GM19043 (cell line): Measurements from ENCODE around the gene TRIM16.
"Not testable (repeated sequence)": the region's sequence is repeated elsewhere in the genome, so short reads cannot be mapped to it uniquely, and the experiment has no call there.

Source experiments
- ATAC-seq: cut with Tn5 transposase; IDR thresholded peaks from one replicate; pipeline ENCODE4 v1.9.1; 2021; ENCODE audit warnings: low read depth; ENCODE audit not compliant: unreplicated experiment

The TRIM16 gene

DNA sequence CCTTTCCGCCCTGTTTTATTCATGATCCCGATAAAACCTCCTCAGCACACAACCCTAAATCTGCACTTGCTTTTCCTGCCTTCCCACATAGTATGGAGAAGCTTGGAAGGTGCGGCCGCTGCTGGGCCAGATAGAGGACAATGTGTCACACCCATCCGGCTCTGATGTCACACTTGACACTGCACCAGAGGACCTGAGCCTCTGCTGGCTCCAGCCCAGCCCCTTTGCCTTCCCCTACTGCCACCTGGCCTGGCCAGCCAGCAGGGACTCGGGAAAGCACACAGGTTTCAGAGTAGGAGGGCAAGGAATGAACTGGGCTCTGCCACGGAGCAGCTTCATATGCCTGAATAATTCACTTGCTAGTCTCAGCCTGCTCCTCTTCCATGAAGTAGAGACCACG is 62.0 kb downstream of the TRIM16 start:
- not testable (repeated sequence) for ATAC-seq

GRCh38 chr17:15619331-15620058 is 64.6 kb downstream of the TRIM16 start, which contains the start of gene FBXW10B:
Gene FBXW10B, minus strand, starts transcription at chr17:15619704. Its CDS starts 192 bp downstream, at chr17:15619512.
- ATAC-seq = not testable (repeated sequence)

GRCh38 chr17:15616828-15617227 is 67.3 kb downstream of the TRIM16 start:
- not testable (repeated sequence) for ATAC-seq

DNA sequence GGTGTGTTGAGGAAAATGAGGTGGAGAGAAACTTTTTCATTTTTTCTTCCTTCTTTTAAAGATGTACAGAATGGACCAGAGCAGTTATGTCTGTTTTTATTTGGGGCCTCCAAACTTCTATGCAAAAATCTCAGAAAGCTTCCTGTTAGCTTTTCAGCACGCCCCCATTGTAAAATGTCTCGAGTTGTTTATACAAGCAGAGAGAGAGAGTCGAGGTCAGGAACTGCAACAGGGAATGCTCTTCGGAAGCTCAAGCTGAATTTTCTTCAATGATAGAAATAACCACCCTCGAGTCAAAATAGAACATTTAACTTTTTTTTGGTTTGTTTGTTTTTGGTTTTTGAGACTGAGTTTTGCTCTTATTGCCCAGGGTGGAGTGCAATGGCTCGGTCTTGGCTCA is 68.3 kb downstream of the TRIM16 start:
- ATAC-seq = not testable (repeated sequence)

DNA sequence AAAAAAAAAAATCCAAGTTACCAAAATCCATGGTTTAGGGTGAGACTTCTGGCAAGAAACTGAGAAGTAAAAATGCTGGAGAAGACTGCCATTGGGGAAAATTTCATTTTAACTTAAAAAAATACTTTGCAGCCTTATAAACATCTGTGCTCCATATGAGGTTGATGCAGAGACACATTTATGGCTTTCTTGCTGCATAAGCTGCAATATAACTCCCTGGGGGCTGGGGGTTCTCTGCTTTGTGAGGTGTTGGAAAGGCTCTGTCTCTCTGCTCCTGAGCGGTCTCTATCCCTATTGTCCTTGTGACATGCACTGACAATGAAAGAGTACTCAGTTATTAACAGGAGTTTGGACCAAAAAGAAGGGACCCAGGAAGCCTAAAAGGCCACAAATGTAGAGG is 71.0 kb downstream of the TRIM16 start:
- not testable (repeated sequence) for ATAC-seq

DNA sequence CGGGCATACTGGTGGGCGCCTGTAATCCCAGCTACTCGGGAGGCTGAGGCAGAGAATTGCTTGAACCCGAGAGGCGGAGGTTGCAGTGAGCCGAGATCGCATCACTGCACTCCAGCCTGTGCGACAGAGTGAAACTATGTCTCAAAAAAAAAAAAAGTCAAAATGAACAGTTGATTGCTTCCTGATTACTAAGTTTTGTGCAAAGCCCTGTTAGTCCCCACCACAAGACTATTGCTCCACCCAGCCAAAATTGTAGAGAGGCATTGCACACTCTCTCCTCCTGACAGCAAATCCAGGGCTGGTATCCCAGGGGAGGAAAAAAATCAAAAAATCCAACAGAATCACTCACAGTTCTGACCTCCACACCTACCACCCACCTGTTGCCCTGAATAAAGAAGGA is 91.2 kb downstream of the TRIM16 start:
- ATAC-seq = not testable (repeated sequence)

GRCh38 chr17:15591986-15592385 is 92.1 kb downstream of the TRIM16 start:
- ATAC-seq = not testable (repeated sequence)

DNA sequence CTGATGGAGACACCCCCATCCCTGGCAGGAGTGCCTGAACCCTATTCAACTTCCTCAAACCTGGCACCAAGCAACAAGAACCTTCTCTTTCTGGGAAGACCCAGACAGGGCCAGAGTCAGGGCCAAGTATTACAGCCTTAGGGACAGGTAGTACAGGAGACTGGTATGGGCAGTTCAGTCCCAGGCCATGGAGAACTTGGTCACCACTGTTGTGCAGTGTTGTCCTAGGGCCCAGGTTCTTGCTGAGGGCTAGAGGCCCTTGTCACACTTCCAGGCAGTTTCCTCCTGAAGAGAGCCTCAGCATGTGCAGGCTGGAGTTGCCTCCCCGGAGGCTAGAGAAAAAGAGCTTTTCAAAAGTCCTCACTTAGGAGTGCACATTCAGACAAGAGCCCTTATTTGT is 93.3 kb downstream of the TRIM16 start:
- not testable (repeated sequence) for ATAC-seq

DNA sequence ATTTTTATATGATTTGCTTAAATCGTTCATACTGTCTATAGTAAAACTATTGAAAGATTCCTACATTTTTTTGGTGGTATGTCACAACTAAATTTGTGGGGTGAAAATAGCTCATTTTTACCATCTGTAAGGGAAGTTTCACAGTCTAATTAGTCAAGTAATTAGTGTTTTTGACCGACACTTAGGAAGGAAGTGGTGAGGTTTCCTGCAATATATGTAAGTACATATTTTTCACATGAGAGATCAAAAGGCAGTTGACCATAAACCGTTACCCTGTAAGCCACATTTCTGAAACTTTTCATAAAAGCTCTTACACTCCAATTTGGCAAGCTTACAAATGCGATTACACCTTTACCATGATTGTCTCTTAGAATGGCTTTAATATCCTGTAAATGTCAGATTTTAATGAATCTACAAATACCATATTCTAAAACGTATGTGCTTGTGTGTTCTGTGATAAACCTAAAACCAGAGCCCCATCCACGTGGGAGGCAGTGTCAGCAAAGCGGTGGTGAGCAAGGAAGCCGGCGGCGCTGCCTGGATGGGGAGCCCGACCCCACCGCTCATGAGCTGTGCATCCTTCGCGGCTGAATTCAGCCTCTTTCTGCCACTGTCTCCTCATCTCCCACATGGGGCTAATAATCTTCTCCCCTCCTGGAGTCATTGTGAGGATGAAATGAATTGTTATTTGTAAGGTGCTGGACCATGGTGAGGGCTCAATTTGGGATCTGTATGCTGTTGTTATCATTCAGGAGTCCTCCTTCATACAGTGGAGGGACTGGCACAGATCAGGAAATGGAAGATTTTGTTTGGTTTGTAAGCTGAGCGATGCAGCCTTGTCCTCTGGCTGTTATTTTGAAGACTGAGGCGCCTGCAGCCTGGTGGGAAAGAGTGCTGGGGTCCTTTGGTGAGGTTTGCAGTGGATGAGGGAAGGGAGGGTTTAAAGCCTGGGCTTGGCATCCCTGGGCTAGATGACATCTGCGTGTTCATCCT is 94.3 kb downstream of the TRIM16 start:
- ATAC-seq = peak; percentile 74

DNA sequence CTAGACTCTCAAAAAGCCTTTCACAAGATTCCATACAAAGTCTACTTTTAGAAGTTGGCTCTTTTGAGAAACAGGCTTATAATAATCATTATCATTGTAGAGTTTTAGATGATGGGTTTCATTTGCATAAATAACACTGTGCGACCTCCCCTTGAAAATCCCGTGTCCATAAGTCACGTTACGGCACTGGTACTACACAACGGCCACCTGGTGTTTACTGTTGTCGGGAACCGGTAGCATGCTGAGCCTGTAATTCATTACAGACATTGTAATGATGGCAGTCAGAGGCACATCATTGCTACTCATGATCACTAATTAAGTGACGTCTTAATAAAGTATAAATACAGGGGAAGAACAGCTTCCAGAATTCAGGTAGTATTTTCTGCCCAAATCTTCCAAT is 96.1 kb downstream of the TRIM16 start:
- not testable (repeated sequence) for ATAC-seq

DNA sequence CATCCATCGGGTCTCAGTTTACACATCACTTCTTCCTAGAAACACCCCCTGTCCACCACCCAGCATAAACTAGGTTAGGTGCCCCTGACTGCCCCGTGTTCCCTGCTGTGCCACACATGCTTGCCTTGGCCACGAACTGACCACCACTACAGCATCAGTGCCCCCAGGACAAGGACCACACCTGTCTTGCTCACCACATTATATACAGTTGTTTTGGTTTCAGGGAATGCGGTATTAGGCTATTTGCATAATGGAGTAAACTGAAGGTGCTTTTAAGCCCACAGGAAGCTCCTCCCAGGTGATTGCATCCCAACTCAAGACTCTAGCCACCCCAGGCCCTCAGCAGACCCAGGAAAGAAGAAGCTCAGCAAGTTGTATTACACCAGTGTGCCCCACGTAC is 100.8 kb downstream of the TRIM16 start:
- not testable (repeated sequence) for ATAC-seq

DNA sequence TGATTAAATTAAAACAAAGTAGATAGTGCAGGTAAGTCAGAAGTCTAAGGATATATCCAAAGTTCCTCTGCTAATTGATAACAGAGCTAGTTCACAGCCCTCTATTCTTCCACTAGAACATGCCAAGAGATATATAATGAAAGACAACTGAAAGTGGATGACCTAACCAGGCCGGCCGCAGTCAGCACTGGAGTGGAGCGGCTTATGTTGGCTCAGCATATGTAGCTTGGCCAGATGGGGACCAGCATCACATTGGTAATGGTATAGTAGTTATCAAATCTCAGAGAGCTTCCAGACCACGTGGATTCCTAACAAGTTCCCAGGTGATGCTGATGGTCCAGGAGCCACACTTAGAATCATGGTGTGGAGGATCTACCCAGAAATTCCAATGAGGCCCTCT is 102.6 kb downstream of the TRIM16 start:
- not testable (repeated sequence) for ATAC-seq
